Measurements from ENCODE around the gene STK35. TPM values are rescaled to one million over a fixed set of nuclear protein-coding genes. Genes with fewer than 3 reads are reported as not detected.

STK35 gene
- total RNA-seq, 1 experiment from 2014 or later, result 38.2 TPM

DNA sequence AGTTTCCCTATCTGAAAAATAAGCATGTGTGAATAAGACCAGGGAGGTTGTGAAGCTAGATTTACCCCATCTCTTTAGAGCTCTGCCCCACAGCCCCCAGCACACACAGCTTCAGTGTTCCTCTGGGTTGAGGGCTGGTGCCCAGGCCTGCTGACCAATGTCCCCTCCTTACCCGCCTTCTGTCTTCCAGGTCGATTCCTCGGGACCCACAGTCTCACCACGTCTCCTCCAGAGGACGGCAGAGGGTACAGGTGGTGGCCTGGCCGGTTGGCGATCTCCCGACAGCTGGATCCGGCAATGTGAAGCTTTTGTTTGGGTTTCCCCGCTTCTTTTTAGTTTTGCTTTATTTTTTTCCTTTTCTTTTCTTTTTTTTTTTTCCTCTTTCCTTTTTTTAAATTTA lies 42.0 kb downstream of the STK35 start:
- CTCF ChIA-PET, result no interaction called here
- no peak for DNase-seq (ENCODE audit: low spot score)
- POLR2A ChIA-PET (ENCODE audit: low non-redundant PET), result no interaction called here
- peaks cover 7% of the 10 kb centered on the region for H3K4me1 ChIP-seq (ENCODE audit: insufficient read depth, low read length, poor library complexity, severe bottlenecking)
- H3K27me3 ChIP-seq (replicated peaks; ENCODE audit: insufficient read depth, low read depth, low read length, poor library complexity), result no peaks in the 10 kb centered on the region
- intact Hi-C loops (cut with micrococcal nuclease; ENCODE audit: unreplicated experiment), result no loop called here
- BruUV-seq (replicated peaks), result no TSS peak
- TF ChIP-seq, protein P1, sequence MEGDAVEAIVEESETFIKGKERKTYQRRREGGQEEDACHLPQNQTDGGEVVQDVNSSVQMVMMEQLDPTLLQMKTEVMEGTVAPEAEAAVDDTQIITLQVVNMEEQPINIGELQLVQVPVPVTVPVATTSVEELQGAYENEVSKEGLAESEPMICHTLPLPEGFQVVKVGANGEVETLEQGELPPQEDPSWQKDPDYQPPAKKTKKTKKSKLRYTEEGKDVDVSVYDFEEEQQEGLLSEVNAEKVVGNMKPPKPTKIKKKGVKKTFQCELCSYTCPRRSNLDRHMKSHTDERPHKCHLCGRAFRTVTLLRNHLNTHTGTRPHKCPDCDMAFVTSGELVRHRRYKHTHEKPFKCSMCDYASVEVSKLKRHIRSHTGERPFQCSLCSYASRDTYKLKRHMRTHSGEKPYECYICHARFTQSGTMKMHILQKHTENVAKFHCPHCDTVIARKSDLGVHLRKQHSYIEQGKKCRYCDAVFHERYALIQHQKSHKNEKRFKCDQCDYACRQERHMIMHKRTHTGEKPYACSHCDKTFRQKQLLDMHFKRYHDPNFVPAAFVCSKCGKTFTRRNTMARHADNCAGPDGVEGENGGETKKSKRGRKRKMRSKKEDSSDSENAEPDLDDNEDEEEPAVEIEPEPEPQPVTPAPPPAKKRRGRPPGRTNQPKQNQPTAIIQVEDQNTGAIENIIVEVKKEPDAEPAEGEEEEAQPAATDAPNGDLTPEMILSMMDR (conservative IDR thresholded peaks at IDR 0.05; ENCODE audit: low read depth, low read length), result no peak
- TF ChIP-seq EZH2 (IDR thresholded peaks at IDR 0.05; ENCODE audit: borderline replicate concordance, low read depth, low read length, poor library complexity, severe bottlenecking), result no peak
- no peak overlapping the region for H3K4me3 ChIP-seq (ENCODE audit: low read depth, low read length, poor library complexity, severe bottlenecking)
- no peak overlapping the region for H3K27ac ChIP-seq (ENCODE audit: low read depth, low read length, poor library complexity, severe bottlenecking)
- H3K9me3 ChIP-seq (ENCODE audit: low read depth, low read length, poor library complexity, severe bottlenecking), result no peaks in the 10 kb centered on the region
- peaks cover 12% of the 10 kb centered on the region for H3K36me3 ChIP-seq (ENCODE audit: insufficient read depth, low read length, poor library complexity, severe bottlenecking)

DNA sequence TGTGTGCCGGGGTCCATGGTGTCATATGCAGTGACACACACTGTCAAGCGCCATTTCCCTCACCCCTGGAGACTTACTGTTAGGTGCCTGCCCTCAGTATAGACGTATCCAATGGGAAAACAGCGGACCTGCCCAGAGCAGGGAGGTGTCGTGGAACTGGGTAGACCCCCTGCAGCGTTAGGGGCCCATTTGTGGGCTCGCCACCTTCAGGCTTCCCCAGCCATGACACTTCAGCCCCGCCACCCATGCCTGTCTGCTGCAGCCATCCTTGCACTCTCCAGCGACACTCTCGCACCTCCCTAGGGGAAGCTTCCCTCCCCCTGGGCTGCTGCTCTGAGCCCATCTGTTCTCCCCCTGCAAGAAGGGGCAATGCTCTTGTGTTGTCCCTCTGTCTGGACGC lies 43.2 kb downstream of the STK35 start:
- no peak for TF ChIP-seq EZH2 (IDR thresholded peaks at IDR 0.05; ENCODE audit: borderline replicate concordance, low read depth, low read length, poor library complexity, severe bottlenecking)
- TF ChIP-seq, protein P1 (conservative IDR thresholded peaks at IDR 0.05; ENCODE audit: low read depth, low read length), result no peak
- peaks cover 12% of the 10 kb centered on the region for H3K36me3 ChIP-seq (ENCODE audit: insufficient read depth, low read length, poor library complexity, severe bottlenecking)
- H3K27ac ChIP-seq (ENCODE audit: low read depth, low read length, poor library complexity, severe bottlenecking), result no peak overlapping the region
- no peak overlapping the region for H3K4me3 ChIP-seq (ENCODE audit: low read depth, low read length, poor library complexity, severe bottlenecking)
- no peaks in the 10 kb centered on the region for H3K9me3 ChIP-seq (ENCODE audit: low read depth, low read length, poor library complexity, severe bottlenecking)
- DNase-seq (ENCODE audit: low spot score), result no peak
- H3K27me3 ChIP-seq (replicated peaks; ENCODE audit: insufficient read depth, low read depth, low read length, poor library complexity), result no peaks in the 10 kb centered on the region
- ChIA-PET POLR2A (ENCODE audit: low non-redundant PET) (no interaction called here), CTCF (no interaction called here)
- intact Hi-C loops (cut with micrococcal nuclease; ENCODE audit: unreplicated experiment), result no loop called here
- H3K4me1 ChIP-seq (ENCODE audit: insufficient read depth, low read length, poor library complexity, severe bottlenecking), result peaks cover 7% of the 10 kb centered on the region
- BruUV-seq (replicated peaks), result no TSS peak

DNA sequence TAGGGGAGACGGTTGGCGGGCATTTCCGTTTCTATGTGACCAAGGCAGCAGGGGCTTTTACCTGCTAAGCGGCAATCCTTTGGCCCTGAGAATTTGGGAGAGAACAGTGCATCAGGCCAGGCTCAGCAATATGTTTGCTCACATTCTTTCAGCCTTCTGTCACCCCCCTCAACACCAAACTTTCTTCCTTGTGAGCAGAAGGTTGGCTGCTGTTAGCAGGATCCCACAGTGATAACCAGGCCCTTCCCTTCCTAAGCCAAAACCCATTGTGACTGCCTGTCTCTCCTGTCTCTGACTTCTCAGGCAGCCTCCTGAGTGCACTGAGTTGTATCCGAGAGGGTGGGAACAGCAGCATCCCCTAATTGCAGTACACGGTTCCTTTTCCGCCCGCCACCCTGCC lies 43.7 kb downstream of the STK35 start:
- POLR2A ChIA-PET (ENCODE audit: low non-redundant PET), result no interaction called here
- intact Hi-C loops (cut with micrococcal nuclease; ENCODE audit: unreplicated experiment), result no loop called here
- Histone ChIP-seq H3K27me3 (replicated peaks; ENCODE audit: insufficient read depth, low read depth, low read length, poor library complexity) (no peaks in the 10 kb centered on the region), H3K4me1 (ENCODE audit: insufficient read depth, low read length, poor library complexity, severe bottlenecking) (peaks cover 5% of the 10 kb centered on the region), H3K4me3 (ENCODE audit: low read depth, low read length, poor library complexity, severe bottlenecking) (no peak overlapping the region), H3K27ac (ENCODE audit: low read depth, low read length, poor library complexity, severe bottlenecking) (no peak overlapping the region), H3K36me3 (ENCODE audit: insufficient read depth, low read length, poor library complexity, severe bottlenecking) (peaks cover 12% of the 10 kb centered on the region), H3K9me3 (ENCODE audit: low read depth, low read length, poor library complexity, severe bottlenecking) (no peaks in the 10 kb centered on the region)
- CTCF ChIA-PET, result no interaction called here
- BruUV-seq (replicated peaks), result no TSS peak
- TF ChIP-seq, protein P1 (conservative IDR thresholded peaks at IDR 0.05; ENCODE audit: low read depth, low read length), result no peak
- no peak for TF ChIP-seq EZH2 (IDR thresholded peaks at IDR 0.05; ENCODE audit: borderline replicate concordance, low read depth, low read length, poor library complexity, severe bottlenecking)
- DNase-seq (ENCODE audit: low spot score), result no peak

All from A673 (cell line).